Mesendoderm (in vitro differentiated cells): ENCODE measurements around the gene PDE6A.

Source experiments
- DNase-seq: peaks from one replicate; pipeline ENCODE4 v3.0.0; 2013
- H2AK5ac ChIP-seq: 2 replicates; pipeline ENCODE4 v1.6.1; 2013; ENCODE audit warnings: low read length, inconsistent platforms
- H2BK120ac ChIP-seq: 2 replicates; pipeline ENCODE4 v1.6.1; 2013; ENCODE audit warnings: low read depth, mild to moderate bottlenecking, low read length, moderate library complexity, mixed read lengths
- H2BK15ac ChIP-seq: replicated peaks from 2 replicates; pipeline ENCODE4 v1.6.1; 2013; ENCODE audit warnings: low read depth, mild to moderate bottlenecking, moderate library complexity
- H2BK5ac ChIP-seq: 2 replicates; pipeline ENCODE4 v1.6.1; 2013; ENCODE audit warnings: low read length, inconsistent platforms
- H3K18ac ChIP-seq: 2 replicates; pipeline ENCODE4 v1.6.1; 2013; ENCODE audit warnings: mild to moderate bottlenecking, low read length, mixed read lengths
- H3K23ac ChIP-seq: one replicate; pipeline ENCODE4 v1.6.1; 2013; ENCODE audit warnings: low read length
- H3K27ac ChIP-seq: 2 replicates; pipeline ENCODE4 v1.5.1; 2013; ENCODE audit warnings: low read depth, mild to moderate bottlenecking, inconsistent platforms, low read length, moderate library complexity
- H3K27me3 ChIP-seq: 2 replicates; pipeline ENCODE4 v1.6.1; 2013; ENCODE audit warnings: low read length, control low read depth, mild to moderate bottlenecking, inconsistent platforms; ENCODE audit not compliant: insufficient read depth, poor library complexity
- H3K36me3 ChIP-seq: 2 replicates; pipeline ENCODE4 v1.6.1; 2013; ENCODE audit warnings: low read length, inconsistent platforms; ENCODE audit not compliant: control insufficient read depth, insufficient read depth
- H3K4ac ChIP-seq: one replicate; pipeline ENCODE4 v1.6.1; 2013; ENCODE audit warnings: low read depth, mild to moderate bottlenecking, low read length, moderate library complexity
- H3K4me1 ChIP-seq: 2 replicates; pipeline ENCODE4 v1.6.1; 2013; ENCODE audit warnings: low read depth, low read length, inconsistent platforms; ENCODE audit not compliant: control insufficient read depth
- H3K4me2 ChIP-seq: 2 replicates; pipeline ENCODE4 v1.6.1; 2013; ENCODE audit warnings: low read length
- H3K4me3 ChIP-seq: 2 replicates; pipeline ENCODE4 v1.5.1; 2013; ENCODE audit warnings: mild to moderate bottlenecking, low read length
- H3K56ac ChIP-seq: one replicate; pipeline ENCODE4 v1.6.1; 2013; ENCODE audit warnings: low read length
- H3K79me1 ChIP-seq: 2 replicates; pipeline ENCODE4 v1.6.1; 2013; ENCODE audit warnings: low read length, inconsistent platforms
- H3K79me2 ChIP-seq: 2 replicates; pipeline ENCODE4 v1.6.1; 2013; ENCODE audit warnings: mild to moderate bottlenecking, low read length; ENCODE audit not compliant: control insufficient read depth, insufficient read depth
- H3K9ac ChIP-seq: 2 replicates; pipeline ENCODE4 v1.6.1; 2013; ENCODE audit warnings: low read length, inconsistent platforms
- H4K5ac ChIP-seq: one replicate; pipeline ENCODE4 v1.6.1; 2013; ENCODE audit warnings: low read length
- H4K8ac ChIP-seq: one replicate; pipeline ENCODE4 v1.6.1; 2013; ENCODE audit warnings: low read depth, mild to moderate bottlenecking, control low read depth, low read length, moderate library complexity
- WGBS: extraction: QIAGEN DNeasy Blood & Tissue Kit; methylation state at CpG from one replicate; pipeline ENCODE4 v1.1.7; 2013; ENCODE audit warnings: low lambda C conversion rate, missing lambda C conversion rate; ENCODE audit not compliant: insufficient coverage; ENCODE audit errors: extremely low coverage; 5-methylcytosine and 5-hydroxymethylcytosine counted together

PDE6A gene

DNA sequence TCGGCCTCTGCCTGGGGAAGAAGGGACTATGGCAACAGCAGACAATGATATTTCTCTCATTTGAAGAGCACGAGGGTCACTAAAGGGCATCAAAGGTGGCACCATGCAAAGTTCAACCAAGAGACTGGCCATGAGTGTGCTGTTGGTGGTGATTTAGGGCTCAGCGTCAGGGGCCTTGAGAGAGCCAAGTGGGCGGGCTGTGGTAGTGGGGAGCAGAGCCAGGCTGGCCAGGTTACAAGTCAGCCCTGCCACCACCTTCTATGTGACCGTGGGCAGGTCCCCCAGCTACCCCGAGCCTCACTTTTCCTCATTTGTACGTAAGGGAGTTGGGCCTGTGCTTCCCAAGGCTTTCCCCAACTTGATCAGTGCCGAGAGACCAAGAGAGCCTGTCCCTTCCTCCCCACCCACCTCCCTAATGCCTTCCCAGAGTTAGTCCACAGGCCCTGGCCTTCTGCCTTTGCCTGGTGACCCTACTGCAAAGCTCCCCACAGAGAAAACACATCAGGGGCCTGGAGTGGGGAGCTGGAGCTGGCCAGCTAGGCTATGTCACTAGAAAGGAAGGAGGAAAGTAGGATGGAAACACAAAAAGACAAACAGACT is 104.3 kb downstream of the PDE6A start:
- no peaks in the 10 kb centered on the region for H3K36me3 ChIP-seq
- H4K5ac ChIP-seq = no peak overlapping the region
- no peak overlapping the region for H3K4me3 ChIP-seq
- no peak overlapping the region for H3K23ac ChIP-seq
- H3K79me2 ChIP-seq = no peaks in the 10 kb centered on the region
- no peak for DNase-seq
- H3K4me1 ChIP-seq = no peaks in the 10 kb centered on the region
- no peaks in the 10 kb centered on the region for H3K27me3 ChIP-seq
- H4K8ac ChIP-seq = no peak overlapping the region
- no peak overlapping the region for H2BK5ac ChIP-seq
- H3K4me2 ChIP-seq = no peak overlapping the region
- no CpG with 5 or more reads among the region's 8 CpGs for WGBS
- H3K56ac ChIP-seq = peak overlapping the region; percentile 7
- no peak overlapping the region for H2AK5ac ChIP-seq
- H3K18ac ChIP-seq = no peak overlapping the region
- H2BK15ac ChIP-seq = no peak overlapping the region
- H3K79me1 ChIP-seq = no peaks in the 10 kb centered on the region
- no peak overlapping the region for H3K9ac ChIP-seq
- no peak overlapping the region for H3K27ac ChIP-seq
- no peak overlapping the region for H2BK120ac ChIP-seq
- no peak overlapping the region for H3K4ac ChIP-seq

GRCh38 chr5:149839761-149840160 is 104.8 kb downstream of the PDE6A start:
- Histone ChIP-seq H2BK15ac (no peak overlapping the region), H3K79me1 (no peaks in the 10 kb centered on the region), H3K23ac (no peak overlapping the region), H3K27ac (no peak overlapping the region), H3K27me3 (no peaks in the 10 kb centered on the region), H2BK5ac (no peak overlapping the region), H3K36me3 (no peaks in the 10 kb centered on the region), H3K18ac (no peak overlapping the region), H2AK5ac (no peak overlapping the region), H3K9ac (no peak overlapping the region), H3K56ac (no peak overlapping the region), H3K4ac (no peak overlapping the region), H4K5ac (no peak overlapping the region), H3K4me3 (no peak overlapping the region), H4K8ac (no peak overlapping the region), H2BK120ac (no peak overlapping the region), H3K4me2 (no peak overlapping the region), H3K79me2 (no peaks in the 10 kb centered on the region), H3K4me1 (no peaks in the 10 kb centered on the region)
- no CpG with 5 or more reads among the region's 16 CpGs for WGBS
- DNase-seq = no peak

- H4K5ac ChIP-seq = no peak overlapping the region
- H3K79me1 ChIP-seq = no peaks in the 10 kb centered on the region
- WGBS = no CpG with 5 or more reads among the region's 6 CpGs
- H3K18ac ChIP-seq = no peak overlapping the region
- no peak for DNase-seq
- H3K4me1 ChIP-seq = no peaks in the 10 kb centered on the region
- H3K4me2 ChIP-seq = no peak overlapping the region
- no peak overlapping the region for H3K23ac ChIP-seq
- H4K8ac ChIP-seq = no peak overlapping the region
- H2BK15ac ChIP-seq = no peak overlapping the region
- no peak overlapping the region for H3K56ac ChIP-seq
- H3K9ac ChIP-seq = no peak overlapping the region
- no peak overlapping the region for H3K4me3 ChIP-seq
- H3K4ac ChIP-seq = no peak overlapping the region
- H2BK120ac ChIP-seq = no peak overlapping the region
- H3K79me2 ChIP-seq = no peaks in the 10 kb centered on the region
- no peaks in the 10 kb centered on the region for H3K27me3 ChIP-seq
- H3K36me3 ChIP-seq = no peaks in the 10 kb centered on the region
- H2AK5ac ChIP-seq = no peak overlapping the region
- H3K27ac ChIP-seq = no peak overlapping the region
- H2BK5ac ChIP-seq = no peak overlapping the region
Measured at GRCh38 chr5:149838881-149839739, 105.5 kb downstream of the PDE6A start.

GRCh38 chr5:149837680-149838269 is 106.8 kb downstream of the PDE6A start:
- no peak overlapping the region for H2BK5ac ChIP-seq
- WGBS = no CpG with 5 or more reads among the region's 7 CpGs

DNA sequence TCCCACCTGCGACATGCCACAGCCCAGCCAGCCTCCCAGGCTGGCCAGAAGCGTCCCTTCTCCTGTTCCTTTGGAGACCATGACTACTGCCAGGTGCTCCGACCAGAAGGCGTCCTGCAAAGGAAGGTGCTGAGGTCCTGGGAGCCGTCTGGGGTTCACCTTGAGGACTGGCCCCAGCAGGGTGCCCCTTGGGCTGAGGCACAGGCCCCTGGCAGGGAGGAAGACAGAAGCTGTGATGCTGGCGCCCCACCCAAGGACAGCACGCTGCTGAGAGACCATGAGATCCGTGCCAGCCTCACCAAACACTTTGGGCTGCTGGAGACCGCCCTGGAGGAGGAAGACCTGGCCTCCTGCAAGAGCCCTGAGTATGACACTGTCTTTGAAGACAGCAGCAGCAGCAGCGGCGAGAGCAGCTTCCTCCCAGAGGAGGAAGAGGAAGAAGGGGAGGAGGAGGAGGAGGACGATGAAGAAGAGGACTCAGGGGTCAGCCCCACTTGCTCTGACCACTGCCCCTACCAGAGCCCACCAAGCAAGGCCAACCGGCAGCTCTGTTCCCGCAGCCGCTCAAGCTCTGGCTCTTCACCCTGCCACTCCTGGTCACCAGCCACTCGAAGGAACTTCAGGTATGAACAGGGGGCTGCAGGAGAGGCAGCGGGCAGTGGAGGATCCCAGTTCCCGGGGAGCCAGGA is 108.0 kb downstream of the PDE6A start:
- Histone ChIP-seq H3K27me3 (no peaks in the 10 kb centered on the region), H3K4me1 (no peaks in the 10 kb centered on the region), H3K9ac (no peak overlapping the region), H2BK5ac (no peak overlapping the region), H3K4me2 (no peak overlapping the region), H3K4ac (no peak overlapping the region), H4K8ac (no peak overlapping the region), H3K36me3 (no peaks in the 10 kb centered on the region), H3K4me3 (no peak overlapping the region), H3K79me2 (no peaks in the 10 kb centered on the region), H3K27ac (no peak overlapping the region), H3K23ac (no peak overlapping the region), H3K56ac (no peak overlapping the region), H2BK120ac (no peak overlapping the region), H4K5ac (no peak overlapping the region), H3K79me1 (no peaks in the 10 kb centered on the region), H2AK5ac (no peak overlapping the region), H2BK15ac (no peak overlapping the region), H3K18ac (no peak overlapping the region)
- WGBS = no CpG with 5 or more reads among the region's 18 CpGs
- DNase-seq = no peak

More at GRCh38 chr5:149837680-149838269, 106.8 kb downstream of the PDE6A start:
- no peaks in the 10 kb centered on the region for H3K36me3 ChIP-seq
- no peak overlapping the region for H3K23ac ChIP-seq
- H3K9ac ChIP-seq = no peak overlapping the region
- H4K5ac ChIP-seq = no peak overlapping the region
- H3K4me2 ChIP-seq = no peak overlapping the region
- H3K4ac ChIP-seq = no peak overlapping the region
- H3K27me3 ChIP-seq = no peaks in the 10 kb centered on the region
- no peak overlapping the region for H4K8ac ChIP-seq
- DNase-seq = peak; percentile 92
- H3K4me3 ChIP-seq = no peak overlapping the region
- no peak overlapping the region for H3K27ac ChIP-seq
- no peak overlapping the region for H2BK120ac ChIP-seq
- H3K4me1 ChIP-seq = no peaks in the 10 kb centered on the region
- no peak overlapping the region for H2AK5ac ChIP-seq
- no peak overlapping the region for H2BK15ac ChIP-seq
- H3K56ac ChIP-seq = no peak overlapping the region
- H3K79me2 ChIP-seq = no peaks in the 10 kb centered on the region
- no peak overlapping the region for H3K18ac ChIP-seq
- no peaks in the 10 kb centered on the region for H3K79me1 ChIP-seq
